Measurements from ENCODE around the gene RALGAPB. TPM values are rescaled to one million over a fixed set of nuclear protein-coding genes. Genes with fewer than 3 reads are reported as not detected.

Gene RALGAPB
- total and polyA plus RNA-seq, 2 of the 13 experiments (the other 11 are each of a cell fraction or from before 2014, with no cell fraction given): 17.6 to 30.6 TPM

GRCh38 chr20:38472513-38473366 lies at the start of gene RALGAPB (continued):
- TF ChIP-seq HMGXB4 (CRISPR knock-in tag; IDR thresholded peaks at IDR 0.05; ENCODE audit: borderline replicate concordance in 1 of 2, low read depth in 1 of 2) (peak; percentile 81 to 97), SALL2 (CRISPR knock-in tag; IDR thresholded peaks at IDR 0.05) (peak; percentile 99), ASH2L (IDR thresholded peaks at IDR 0.05; ENCODE audit: insufficient read length, low read depth, low read length) (peak; percentile 88), IKZF4 (CRISPR knock-in tag; IDR thresholded peaks at IDR 0.05; ENCODE audit: borderline replicate concordance, low read depth, not compliant biosample characterization) (no peak), TOE1 (CRISPR knock-in tag; IDR thresholded peaks at IDR 0.05) (no peak; the same call in 1 of the 2 replicates), SOX5 (CRISPR knock-in tag; IDR thresholded peaks at IDR 0.05; ENCODE audit: borderline replicate concordance) (peak; percentile 71), E2F2 (CRISPR knock-in tag; IDR thresholded peaks at IDR 0.05; ENCODE audit: borderline replicate concordance) (peak; percentile 81; the same call in 1 of the 2 replicates), ZNF33B (CRISPR knock-in tag; IDR thresholded peaks at IDR 0.05) (0 out of 2 replicates have a peak, but pooled peaks have one; percentile 67), U2AF2 (IDR thresholded peaks at IDR 0.05; ENCODE audit: low read depth, low read length) (no peak), MEIS2 (CRISPR knock-in tag; IDR thresholded peaks at IDR 0.05) (peak; percentile 90), ZSCAN9 (CRISPR knock-in tag; IDR thresholded peaks at IDR 0.05; ENCODE audit: borderline replicate concordance) (peak; percentile 75), ZNF678 (CRISPR knock-in tag; IDR thresholded peaks at IDR 0.05) (no peak), ARNT2 (CRISPR knock-in tag; IDR thresholded peaks at IDR 0.05; ENCODE audit: low read depth) (peak; percentile 87; the same call in 1 of the 2 replicates), SYNCRIP (IDR thresholded peaks at IDR 0.05; ENCODE audit: insufficient read depth, low read depth, low read length) (no peak), ZNF225 (CRISPR knock-in tag; IDR thresholded peaks at IDR 0.05) (no peak; the same call in 1 of the 2 replicates), ZNF549 (CRISPR knock-in tag; IDR thresholded peaks at IDR 0.05) (0 out of 2 replicates have a peak, but pooled peaks have one; percentile 41), ZSCAN21 (CRISPR knock-in tag; IDR thresholded peaks at IDR 0.05; ENCODE audit: borderline replicate concordance) (peak; percentile 73), ZMYM3 (CRISPR knock-in tag; IDR thresholded peaks at IDR 0.05) (no peak), ISL2 (CRISPR knock-in tag; IDR thresholded peaks at IDR 0.05) (peak; percentile 81), ZBTB37 (CRISPR knock-in tag; IDR thresholded peaks at IDR 0.05) (no peak), ATF7-NPFF (CRISPR knock-in tag; IDR thresholded peaks at IDR 0.05; ENCODE audit: low read depth) (0 out of 2 replicates have a peak, but pooled peaks have one; percentile 39), LRRFIP1 (CRISPR knock-in tag; conservative IDR thresholded peaks at IDR 0.05) (0 out of 2 replicates have a peak, but pooled peaks have one; percentile 22)
